Mammary epithelial cell (primary cell): ENCODE results near the gene HNRNPA3.

ENCODE experiments used
- CTCF ChIP-seq, 2 donors: IDR thresholded peaks in 1 of 2; conservative IDR thresholded peaks in 1 of 2; 2 replicates each; pipeline ENCODE4 v1.5.1; 2011 to 2012; ENCODE audit warnings: inconsistent platforms in 2 of 2, low read length in 2 of 2, mild to moderate bottlenecking in 2 of 2, control low read depth in 1 of 2, low read depth in 1 of 2; ENCODE audit not compliant: insufficient read depth in 1 of 2; ENCODE audit errors: extremely low read depth in 1 of 2
- EZH2 ChIP-seq: IDR thresholded peaks from 2 replicates; pipeline ENCODE4 v1.6.1; 2012; ENCODE audit warnings: low read length, inconsistent platforms, borderline replicate concordance

- TF ChIP-seq CTCF (conservative IDR thresholded peaks at IDR 0.05 in 1 of 2, IDR thresholded peaks at IDR 0.05 in 1 of 2; ENCODE audit: extremely low read depth in 1 of 2, insufficient read depth in 1 of 2, low read depth in 1 of 2, low read length in 2 of 2) (no peak), EZH2 (no peak)
Observed at GRCh38 chr2:177260379-177260778, 47.8 kb downstream of the HNRNPA3 start.
